DMS114 treated with DMSO at 0.1 percent for 48 hours (cell line): ENCODE results near the gene SERPINE3.

Experiments used
- DNase-seq: peaks from one replicate; lab custom pipeline; 2025; ENCODE audit not compliant: unreplicated experiment; lab: John Stamatoyannopoulos, UW

Gene SERPINE3

DNA sequence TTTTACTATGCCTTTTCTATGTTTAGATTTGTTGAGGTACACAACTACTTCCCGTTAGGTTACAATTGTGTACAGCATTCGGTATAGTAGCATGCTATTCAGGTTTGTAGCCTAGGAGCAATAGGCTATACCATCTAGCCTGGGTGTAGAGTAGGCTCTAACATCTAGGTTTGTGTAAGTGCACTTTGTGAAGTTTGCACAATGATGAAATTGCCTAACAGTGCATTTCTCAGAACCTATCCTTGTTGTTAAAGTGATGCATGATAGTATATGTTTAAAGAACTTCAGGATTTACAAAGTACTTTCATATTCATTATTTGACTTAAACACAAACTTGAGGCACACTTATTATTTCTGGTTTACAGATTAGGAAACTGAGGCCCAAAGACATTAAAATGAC, 11.5 kb upstream of the SERPINE3 start:
- no peak for DNase-seq

DNA sequence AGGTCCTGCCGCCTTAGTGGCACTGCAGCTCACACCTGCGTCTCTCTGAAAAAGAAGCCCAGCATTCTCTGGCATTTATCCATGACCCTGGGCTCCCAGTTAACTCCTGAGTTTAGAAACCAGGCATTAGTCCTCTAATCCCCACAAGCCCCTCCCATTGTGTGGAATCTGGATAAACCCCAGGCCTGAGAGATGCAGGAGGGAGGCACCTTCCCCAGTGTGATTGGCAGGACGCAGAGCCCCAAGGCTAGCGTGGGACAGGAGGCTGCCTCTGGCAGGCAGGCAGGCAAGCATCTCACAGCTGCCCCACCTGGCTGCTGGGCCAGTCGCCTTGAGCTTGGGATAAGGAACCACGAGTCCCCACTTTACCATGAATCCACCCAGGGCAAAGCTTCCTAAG, 11.0 kb upstream of the SERPINE3 start:
- no peak for DNase-seq

DNA sequence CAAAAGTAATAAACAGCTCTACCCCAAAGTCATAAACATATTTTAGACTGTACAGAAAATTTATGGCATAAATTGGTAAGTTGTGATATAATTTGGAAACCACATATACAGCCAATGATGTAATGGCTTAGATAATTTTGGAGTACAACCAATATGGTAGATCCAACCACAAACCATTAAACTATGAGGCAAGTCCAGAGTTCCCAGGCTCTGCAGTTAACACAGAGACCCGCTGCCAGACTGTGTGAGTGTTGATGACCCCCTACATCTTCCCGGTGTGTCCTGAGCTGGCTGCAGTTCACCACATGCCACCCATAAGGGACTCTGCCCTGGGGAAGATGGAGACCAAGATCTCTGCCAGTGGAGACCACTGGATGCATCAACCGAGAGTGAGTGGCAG, 9.9 kb upstream of the SERPINE3 start:
- DNase-seq: no peak

GRCh38 chr13:51330791-51331190, 8.7 kb upstream of the SERPINE3 start:
- DNase-seq: no peak

GRCh38 chr13:51331354-51331861, 8.1 kb upstream of the SERPINE3 start:
- no peak for DNase-seq

DNA sequence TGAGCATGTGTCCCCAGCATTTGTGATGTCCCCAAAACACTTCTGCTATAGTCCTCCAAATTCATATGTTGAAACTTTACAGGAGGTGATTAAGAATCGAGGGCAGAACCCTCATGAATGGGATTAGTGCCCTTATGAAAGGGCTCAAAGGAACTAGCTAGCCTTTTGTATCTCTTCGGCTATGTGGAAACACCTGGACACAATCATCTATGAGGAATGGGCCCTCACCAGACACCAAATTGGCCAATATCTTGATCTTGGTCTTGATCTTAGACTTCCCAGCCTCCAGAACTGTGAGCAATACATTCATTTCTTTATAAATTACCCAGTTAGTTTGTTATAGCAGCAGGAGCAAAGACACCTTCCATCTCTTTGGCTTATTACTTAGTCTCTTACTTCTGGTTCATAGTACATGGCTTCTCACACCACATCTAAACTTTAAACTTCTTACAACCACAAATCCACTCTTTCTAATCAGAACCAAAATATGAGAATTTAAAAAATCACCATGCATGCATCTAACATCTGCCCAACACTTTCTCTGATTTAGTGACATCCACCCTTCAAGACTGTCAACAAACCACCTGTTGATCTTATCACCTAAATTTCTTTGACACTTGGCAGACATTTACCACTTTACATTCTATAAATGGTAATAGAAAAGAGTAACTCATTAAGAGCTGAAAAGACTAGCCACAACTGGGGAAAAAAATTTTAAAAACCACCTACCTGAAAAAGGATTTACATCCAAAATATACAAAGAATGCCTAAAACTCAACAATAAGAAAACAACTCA, 6.7 kb upstream of the SERPINE3 start:
- no peak for DNase-seq

DNA sequence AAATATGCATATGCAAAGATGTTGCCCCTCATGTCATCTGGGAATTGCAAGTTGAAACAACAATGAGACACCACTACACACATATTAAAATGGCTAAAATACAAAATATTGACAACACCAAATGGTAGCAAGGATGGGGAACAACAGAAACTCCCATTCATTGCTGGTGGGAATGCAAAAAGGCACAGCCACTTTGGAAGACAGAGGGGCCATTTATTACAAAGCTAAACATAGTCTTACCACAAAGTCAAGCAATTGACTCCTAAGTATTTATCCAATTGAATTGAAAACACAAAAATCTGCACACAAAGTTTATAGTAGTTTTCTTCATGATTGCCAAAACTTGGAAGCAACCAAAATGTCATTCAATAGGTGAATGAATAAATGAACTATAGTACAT, 6.1 kb upstream of the SERPINE3 start:
- DNase-seq: no peak

GRCh38 chr13:51333826-51334225, 5.7 kb upstream of the SERPINE3 start:
- DNase-seq: no peak

DNA sequence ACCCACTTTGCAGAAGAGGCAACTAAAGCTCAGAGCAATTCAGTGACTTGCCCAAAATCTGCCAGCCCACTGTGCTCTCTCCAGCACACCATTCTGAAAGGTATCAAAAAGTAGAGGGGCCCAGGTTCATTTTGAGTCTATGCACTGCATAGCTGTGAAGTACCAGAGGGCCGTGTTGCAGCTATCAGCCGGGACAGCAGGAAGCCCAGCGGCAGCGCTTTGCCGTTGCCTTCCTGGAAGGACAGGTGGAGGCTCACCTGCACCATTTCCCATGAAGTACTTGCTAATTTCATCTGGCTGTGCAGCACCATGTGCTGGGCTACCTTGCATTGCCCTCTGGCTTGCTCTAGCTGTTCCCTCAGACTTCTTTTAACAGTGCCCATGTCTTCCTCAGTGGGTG, 2.7 kb upstream of the SERPINE3 start:
- no peak for DNase-seq

GRCh38 chr13:51339952-51340732, 651 bp downstream of the SERPINE3 start:
- no peak for DNase-seq

DNA sequence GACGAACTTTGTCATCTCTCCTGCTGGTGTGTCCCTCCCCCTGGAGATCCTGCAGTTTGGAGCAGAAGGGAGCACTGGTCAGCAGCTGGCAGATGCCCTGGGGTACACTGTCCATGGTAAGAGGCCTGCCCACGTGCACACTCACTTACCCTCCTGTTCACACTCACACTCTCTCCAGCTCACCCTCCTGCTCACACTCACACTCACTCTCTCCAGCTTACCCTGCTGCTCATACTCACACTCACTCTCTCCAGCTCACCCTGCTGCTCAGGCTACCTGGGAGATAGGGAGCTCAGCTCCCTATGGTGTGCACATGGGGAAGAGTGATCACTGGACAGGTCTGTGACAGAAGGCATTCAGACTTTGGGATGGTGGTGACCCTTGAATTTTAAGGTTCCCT, 1.7 kb downstream of the SERPINE3 start:
- DNase-seq: no peak

DNA sequence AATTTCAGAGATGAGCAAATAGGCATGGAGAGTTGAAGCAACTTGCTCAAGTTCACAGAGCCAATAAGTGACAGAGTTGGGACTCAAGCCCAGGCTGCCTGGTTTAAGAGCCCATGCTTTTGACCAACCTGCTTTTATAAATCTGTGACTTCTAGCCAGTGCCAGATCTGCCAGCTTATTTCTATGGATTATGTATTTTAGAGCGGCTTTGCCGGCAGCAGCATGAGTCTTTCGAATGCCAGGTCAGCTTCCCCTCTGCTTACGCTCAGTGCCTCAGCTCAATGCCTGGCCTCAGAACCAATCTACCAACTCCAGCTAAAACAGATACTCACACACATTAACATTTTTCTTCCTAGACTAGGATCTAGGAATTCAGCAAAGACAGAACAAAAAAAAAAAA, 2.3 kb downstream of the SERPINE3 start:
- no peak for DNase-seq

- DNase-seq: no peak
These were observed 3.2 kb downstream of the SERPINE3 start for GRCh38 chr13:51342706-51343105.

DNA sequence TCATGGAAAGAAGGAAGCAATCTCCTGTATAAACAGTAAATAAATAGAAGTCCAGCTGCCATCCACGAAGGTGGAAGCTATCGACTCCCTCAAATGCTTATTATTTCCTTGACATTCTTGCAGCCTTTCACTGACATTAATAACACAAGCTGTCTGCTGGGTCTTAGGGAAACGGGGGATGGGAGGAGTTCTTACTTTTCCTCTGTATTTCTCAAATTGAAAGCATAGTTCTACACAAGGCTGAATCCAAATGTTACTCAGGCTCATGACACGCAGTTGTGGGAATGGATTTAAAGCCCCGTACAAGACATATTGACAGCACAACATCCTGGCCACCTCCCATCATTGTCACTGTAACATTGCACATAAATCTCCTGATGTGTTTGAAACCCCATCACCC, 4.0 kb downstream of the SERPINE3 start:
- no peak for DNase-seq

DNA sequence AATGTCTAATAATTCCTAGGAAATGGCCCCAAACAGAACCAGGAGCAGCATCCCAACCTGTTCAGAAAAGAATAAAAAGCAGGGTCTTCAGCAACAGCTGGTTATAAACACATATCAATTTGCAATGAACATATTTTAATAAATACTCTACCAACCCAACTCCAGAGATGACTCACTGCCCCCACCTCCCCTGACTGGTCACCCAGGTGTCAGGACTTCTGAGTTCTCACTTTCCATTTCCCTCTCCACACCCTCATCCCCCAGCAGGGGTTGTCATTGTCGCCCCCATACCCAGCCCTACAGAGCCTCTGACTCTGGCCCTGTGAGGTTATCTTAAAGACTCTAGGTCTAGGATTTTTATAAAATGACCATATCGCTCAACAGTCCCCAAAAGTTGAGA, 6.9 kb downstream of the SERPINE3 start:
- DNase-seq: no peak

- DNase-seq: no peak
These were observed 7.6 kb downstream of the SERPINE3 start for GRCh38 chr13:51347099-51347498.

DNA sequence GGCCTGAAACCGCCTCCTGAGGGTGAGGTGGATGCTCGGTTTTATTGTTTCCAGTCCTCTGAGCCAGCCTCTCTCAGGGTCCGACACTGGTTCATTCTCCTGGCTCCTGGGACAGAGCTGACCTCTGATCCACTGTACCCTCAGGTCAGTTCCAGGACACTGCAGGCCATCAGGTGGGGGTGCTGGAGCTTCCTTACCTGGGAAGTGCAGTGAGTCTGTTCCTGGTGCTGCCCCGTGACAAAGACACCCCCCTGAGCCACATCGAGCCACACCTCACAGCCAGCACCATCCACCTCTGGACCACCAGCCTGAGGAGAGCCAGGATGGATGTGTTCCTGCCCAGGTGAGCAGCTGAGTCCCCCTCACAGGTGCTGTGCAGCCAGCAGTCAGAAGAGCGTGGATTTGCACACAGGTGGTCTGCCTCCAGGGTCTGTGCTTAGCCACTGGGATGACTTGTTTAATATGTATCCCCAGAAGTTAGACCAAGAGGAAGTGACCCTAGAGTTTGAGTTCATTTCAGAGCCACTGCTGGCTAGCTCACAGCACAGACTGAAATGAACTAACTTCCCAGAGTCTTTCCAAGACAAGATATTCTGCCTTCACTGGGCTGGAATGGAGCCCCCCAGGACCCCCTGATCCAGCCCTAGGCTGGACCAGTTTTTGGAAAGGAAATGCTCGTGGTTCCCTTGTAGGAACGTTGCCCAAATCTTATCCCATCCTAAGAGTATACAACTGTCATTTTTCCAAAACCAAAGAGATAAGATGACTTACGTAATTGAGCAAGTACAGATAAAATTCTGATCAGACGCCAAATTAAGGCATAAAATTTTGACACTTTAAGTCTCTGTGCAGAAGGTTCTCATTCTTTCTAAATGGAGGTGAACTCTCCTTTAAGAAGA, 8.8 kb downstream of the SERPINE3 start:
- DNase-seq: no peak

DNA sequence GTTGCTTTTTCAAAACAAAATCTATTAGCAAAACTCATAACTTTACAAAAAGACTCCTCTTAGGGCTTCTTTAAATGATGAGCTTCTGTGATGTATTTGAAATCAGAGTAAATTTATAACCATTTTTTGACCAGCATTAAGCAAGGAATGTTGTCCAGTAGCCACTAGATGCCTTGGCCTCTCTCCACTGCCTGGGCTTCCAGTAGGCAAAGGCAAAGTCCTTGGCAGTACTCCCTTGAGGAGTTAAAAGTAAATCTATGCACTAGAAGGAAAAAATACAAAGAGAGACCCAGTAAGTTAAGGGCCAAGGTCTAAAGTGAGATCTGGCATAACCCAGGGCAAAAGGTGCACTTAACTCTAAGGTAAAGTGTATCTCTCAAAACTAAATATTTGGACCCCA, 9.5 kb downstream of the SERPINE3 start:
- no peak for DNase-seq

DNA sequence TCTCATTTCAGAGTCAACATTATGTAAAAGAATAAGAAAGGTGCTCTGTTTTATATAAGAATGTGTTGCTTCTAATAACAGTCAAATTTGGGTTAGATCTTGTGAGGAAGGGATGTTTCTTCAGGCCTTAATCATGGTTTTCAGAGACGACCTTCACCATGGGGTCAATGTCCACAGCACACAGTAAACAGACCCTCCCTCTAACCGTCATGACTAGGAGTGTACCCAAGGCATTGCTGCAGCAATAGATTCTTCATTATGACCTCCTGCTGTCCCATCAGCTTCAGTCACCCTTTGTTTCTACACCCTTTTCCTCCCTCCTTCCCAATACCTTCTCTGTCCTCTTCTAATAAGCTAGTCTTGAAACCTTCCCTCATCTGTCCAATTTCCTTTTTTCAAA, 15.7 kb downstream of the SERPINE3 start:
- no peak for DNase-seq

GRCh38 chr13:51357928-51358595, 18.6 kb downstream of the SERPINE3 start:
- no peak for DNase-seq

DNA sequence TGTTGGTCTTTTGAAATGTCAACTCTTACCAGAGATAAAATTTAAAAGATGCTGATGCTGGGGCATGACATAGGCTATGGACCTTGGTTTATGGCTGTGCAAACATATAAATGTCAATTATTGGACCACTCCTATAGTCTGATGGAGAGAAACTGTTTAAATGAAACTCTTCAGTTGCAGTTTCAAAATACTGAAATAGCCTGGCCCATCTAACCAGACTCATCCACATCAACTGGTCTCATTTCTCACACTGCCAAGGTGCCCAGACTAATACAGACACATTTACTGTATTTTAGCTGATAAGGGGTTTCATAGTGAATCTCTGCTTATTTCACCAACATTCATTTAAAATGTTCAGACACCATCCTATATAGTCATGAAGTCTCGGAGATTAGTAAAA, 19.9 kb downstream of the SERPINE3 start:
- no peak for DNase-seq
